IMR-90 (cell line): ENCODE results near the gene PTPRG. TPM values are rescaled to one million over a fixed set of nuclear protein-coding genes. Genes with fewer than 3 reads are reported as not detected.

Source experiments
- ATAC-seq: fragments of 200-7000 bp; cut with Tn5 transposase; 2 replicates; pipeline ENCODE4 v1.9.1; 2020; ENCODE audit warnings: low read depth, mild to moderate bottlenecking, moderate library complexity
- BruUV-seq: library from RNA; stranded (reverse); fragments of 400-500 nt; replicated peaks from 2 replicates; lab custom pipeline; 2021; lab: Mats Ljungman, UMichigan
- CTCF ChIA-PET: fragments of 300-600 bp; formaldehyde crosslinking; extraction: SDS; loops from one replicate; lab custom pipeline; 2021; ENCODE audit warnings: antibody characterized with exemption; lab: Yijun Ruan, JAX
- POLR2A ChIA-PET: fragments of 300-600 bp; sonication (Branson Sonifier 250); formaldehyde crosslinking; loops from one replicate; lab custom pipeline; 2022; ENCODE audit warnings: antibody characterized with exemption; ENCODE audit not compliant: unreplicated experiment; lab: Charles Lee
- DNase-seq: peaks from one replicate; pipeline ENCODE4 v3.0.0; 2013
- H2AFZ ChIP-seq: replicated peaks from 2 replicates; pipeline ENCODE3; 2013; ENCODE audit warnings: low read length, mild to moderate bottlenecking; ENCODE audit not compliant: poor library complexity
- H2AK5ac ChIP-seq: 2 replicates; pipeline ENCODE4 v1.6.1; 2013; ENCODE audit warnings: low read depth, low read length, inconsistent platforms
- H2AK9ac ChIP-seq: replicated peaks from 2 replicates; pipeline ENCODE3; 2013; ENCODE audit warnings: mild to moderate bottlenecking, low read depth, low read length, moderate library complexity; ENCODE audit not compliant: poor library complexity
- H2BK120ac ChIP-seq: 2 replicates; pipeline ENCODE4 v1.6.1; 2013; ENCODE audit warnings: low read depth, low read length, inconsistent platforms
- H2BK15ac ChIP-seq: 3 replicates; pipeline ENCODE4 v1.6.1; 2013; ENCODE audit warnings: low read depth, low read length, inconsistent platforms
- H2BK20ac ChIP-seq: 2 replicates; pipeline ENCODE4 v1.6.1; 2013; ENCODE audit warnings: low read depth, mild to moderate bottlenecking, inconsistent platforms, low read length, moderate library complexity
- H2BK5ac ChIP-seq: 2 replicates; pipeline ENCODE4 v1.6.1; 2013; ENCODE audit warnings: mild to moderate bottlenecking, low read depth, low read length, inconsistent platforms; ENCODE audit not compliant: poor library complexity, severe bottlenecking
- H3K14ac ChIP-seq: replicated peaks from 2 replicates; pipeline ENCODE4 v1.6.1; 2013; ENCODE audit warnings: low read depth, low read length, inconsistent platforms
- H3K18ac ChIP-seq: 2 replicates; pipeline ENCODE4 v1.6.1; 2013; ENCODE audit warnings: low read depth, low read length, control low read depth
- H3K23ac ChIP-seq: 2 replicates; pipeline ENCODE4 v1.6.1; 2013; ENCODE audit warnings: low read depth, low read length, inconsistent platforms
- H3K27ac ChIP-seq: 2 replicates; pipeline ENCODE4 v1.5.1; 2013; ENCODE audit warnings: mild to moderate bottlenecking, control low read depth, low read length; ENCODE audit not compliant: insufficient read depth
- H3K27me3 ChIP-seq: 2 replicates; pipeline ENCODE4 v1.6.1; 2013; ENCODE audit warnings: low read length; ENCODE audit not compliant: control insufficient read depth, insufficient read depth
- H3K36me3 ChIP-seq: 2 replicates; pipeline ENCODE4 v1.6.1; 2013; ENCODE audit warnings: low read length, mixed read lengths; ENCODE audit not compliant: control insufficient read depth, insufficient read depth
- H3K4ac ChIP-seq: 2 replicates; pipeline ENCODE4 v1.6.1; 2013; ENCODE audit warnings: low read depth, low read length, inconsistent platforms
- H3K4me1 ChIP-seq: 2 replicates; pipeline ENCODE4 v1.6.1; 2013; ENCODE audit warnings: low read length, mixed read lengths; ENCODE audit not compliant: control insufficient read depth, insufficient read depth
- H3K4me2 ChIP-seq: 2 replicates; pipeline ENCODE4 v1.6.1; 2013; ENCODE audit warnings: low read depth, mild to moderate bottlenecking, control low read depth, low read length, moderate library complexity
- H3K4me3 ChIP-seq: 2 replicates; pipeline ENCODE4 v1.5.1; 2013; ENCODE audit warnings: low read depth, mild to moderate bottlenecking, control low read depth, low read length, moderate library complexity; ENCODE audit not compliant: insufficient read depth
- H3K56ac ChIP-seq: 2 replicates; pipeline ENCODE4 v1.6.1; 2013; ENCODE audit warnings: low read length, inconsistent platforms; ENCODE audit not compliant: insufficient read depth; ENCODE audit errors: extremely low read depth
- H3K79me1 ChIP-seq, 2 experiments: 2 replicates each; pipeline ENCODE4 v1.6.1; 2013; ENCODE audit warnings: low read length in 2 of 2, inconsistent platforms in 1 of 2, low read depth in 1 of 2
- H3K9ac ChIP-seq: 2 replicates; pipeline ENCODE4 v1.6.1; 2013; ENCODE audit warnings: low read depth, low read length, control low read depth
- H3K9me1 ChIP-seq: 2 replicates; pipeline ENCODE4 v1.6.1; 2013; ENCODE audit warnings: low read length, inconsistent platforms; ENCODE audit not compliant: insufficient read depth
- H3K9me3 ChIP-seq: 2 replicates; pipeline ENCODE4 v1.6.1; 2013; ENCODE audit warnings: low read length; ENCODE audit not compliant: control insufficient read depth, insufficient read depth
- H4K20me1 ChIP-seq: 2 replicates; pipeline ENCODE4 v1.6.1; 2013; ENCODE audit warnings: low read length, inconsistent platforms; ENCODE audit not compliant: insufficient read depth
- H4K5ac ChIP-seq: 2 replicates; pipeline ENCODE4 v1.6.1; 2013; ENCODE audit warnings: mild to moderate bottlenecking, low read depth, low read length, control low read depth
- H4K8ac ChIP-seq, 2 experiments: 2 replicates each; pipeline ENCODE4 v1.6.1; 2013; ENCODE audit warnings: low read depth in 2 of 2, low read length in 2 of 2, control low read depth in 1 of 2, inconsistent platforms in 1 of 2
- H4K91ac ChIP-seq: 2 replicates; pipeline ENCODE4 v1.6.1; 2013; ENCODE audit warnings: low read depth, low read length, inconsistent platforms; ENCODE audit not compliant: insufficient read depth
- CEBPB ChIP-seq: IDR thresholded peaks from 2 replicates; pipeline ENCODE4 v1.6.1; 2012; ENCODE audit warnings: low read depth, low read length, improper control_type of control experiment
- SMC3 ChIP-seq: fragments of 150-350 bp; IDR thresholded peaks from 2 replicates; pipeline ENCODE4 v1.6.1; 2016; ENCODE audit warnings: low read depth, mild to moderate bottlenecking, antibody characterized with exemption, low read length, moderate library complexity
- WGBS, 2 experiments: methylation state at CpG; one replicate each; pipeline versions ENCODE4 v1.1.5 to v1.1.7; 2013; ENCODE audit warnings: missing lambda C conversion rate in 2 of 2; ENCODE audit not compliant: insufficient read length in 1 of 2; ENCODE audit errors: extremely low coverage in 2 of 2; 5-methylcytosine and 5-hydroxymethylcytosine counted together
- dilution Hi-C: fragments of 300-500 bp; cut with HindIII; formaldehyde crosslinking; loops from one replicate; pipeline ENCODE4 v1.14.3; 2018; ENCODE audit warnings: low sequenced_read_pairs; ENCODE audit not compliant: unreplicated experiment
- in situ Hi-C: fragments of 300-500 bp; cut with MboI; formaldehyde crosslinking; loops from 3 replicates; pipeline ENCODE4 v1.14.3; 2019; ENCODE audit warnings: low sequenced_read_pairs, inconsistent platforms, mixed read lengths
- intact Hi-C: fragments of 100-400 bp; cut with micrococcal nuclease; formaldehyde crosslinking; loops from 2 replicates; pipeline ENCODE4 v1.10.0; 2022
- polyA plus RNA-seq, 3 experiments: library from polyadenylated mRNA; depleted of rRNA; stranded (reverse); fragments of >200 nt; gene quantifications; 2 replicates each; pipeline ENCODE4 v1.2.3, GENCODE V29; 2012; ENCODE audit warnings: low replicate concordance in 1 of 3
- total RNA-seq: library from RNA; depleted of rRNA; stranded (reverse); fragments of >200 nt; gene quantifications from 2 replicates; pipeline ENCODE4 v1.2.3, GENCODE V29; 2012
- TF ChIP-seq, protein P1 (sequence below): conservative IDR thresholded peaks from 2 replicates; pipeline ENCODE4 v1.5.1; 2012; ENCODE audit warnings: mild to moderate bottlenecking, low read depth, low read length, improper control_type of control experiment

The PTPRG gene
- total and polyA plus RNA-seq, 2 of the 4 experiments (the other 2 are of a cell fraction), result 7.7 to 31.0 TPM

DNA sequence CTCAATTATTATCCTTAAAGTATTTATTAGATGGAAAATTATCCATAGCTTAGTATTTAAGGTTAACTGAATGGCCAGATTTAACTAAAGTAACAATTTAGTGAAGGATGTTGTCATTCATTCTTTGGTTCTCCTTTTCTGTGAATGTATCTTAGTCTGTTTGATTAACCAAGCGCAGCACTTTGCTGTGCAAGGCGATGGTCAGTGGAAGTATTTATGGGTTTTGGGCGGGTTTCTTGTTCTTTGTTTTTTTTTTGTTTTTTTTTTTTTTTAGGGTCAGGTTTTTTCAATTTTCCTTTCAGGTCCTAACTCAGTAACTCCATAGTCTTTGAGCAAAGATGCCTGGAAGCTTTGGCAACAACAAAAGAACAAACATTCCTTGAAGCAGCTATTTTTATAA, 328.8 kb downstream of the PTPRG start:
- dilution Hi-C loops (no loop called here), intact Hi-C loops (no loop called here), in situ Hi-C loops (no loop called here)
- Histone ChIP-seq H3K4me3 (no peak overlapping the region), H3K23ac (no peak overlapping the region), H3K9ac (no peak overlapping the region), H3K27ac (no peak overlapping the region), H3K36me3 (no peaks in the 10 kb centered on the region), H3K14ac (no peak overlapping the region), H2AK9ac (no peak overlapping the region), H3K18ac (no peak overlapping the region), H3K56ac (no peak overlapping the region), H2BK120ac (no peak overlapping the region), H2BK15ac (no peak overlapping the region), H3K4me2 (no peak overlapping the region), H4K8ac (no peak overlapping the region), H4K5ac (no peak overlapping the region), H2AFZ (no peak overlapping the region), H3K79me1 (peaks cover 18 to 26% of the 10 kb centered on the region in 2 experiments), H3K4me1 (peaks cover 2% of the 10 kb centered on the region; the same call in 1 of the 2 replicates), H4K91ac (no peak overlapping the region), H2BK20ac (no peak overlapping the region), H2BK5ac (no peak overlapping the region), H3K9me1 (peaks cover 3% of the 10 kb centered on the region; the same call in 1 of the 2 replicates), H2AK5ac (no peak overlapping the region), H3K4ac (no peak overlapping the region), H3K27me3 (no peaks in the 10 kb centered on the region), H3K9me3 (no peaks in the 10 kb centered on the region), H4K20me1 (peaks cover 11% of the 10 kb centered on the region; the same call in 1 of the 2 replicates)
- no TSS peak for BruUV-seq
- POLR2A ChIA-PET, result interaction anchor here (0.6 kb wide), 1 partner anchor 13 kb away, joined by 5 read pairs; no protein-coding TSS in a partner anchor
- ATAC-seq (no peak), DNase-seq (no peak)
- no CpG with 5 or more reads among the region's 3 CpGs for WGBS, 2 experiments
- TF ChIP-seq CEBPB, result no peak
- TF ChIP-seq, protein P1, sequence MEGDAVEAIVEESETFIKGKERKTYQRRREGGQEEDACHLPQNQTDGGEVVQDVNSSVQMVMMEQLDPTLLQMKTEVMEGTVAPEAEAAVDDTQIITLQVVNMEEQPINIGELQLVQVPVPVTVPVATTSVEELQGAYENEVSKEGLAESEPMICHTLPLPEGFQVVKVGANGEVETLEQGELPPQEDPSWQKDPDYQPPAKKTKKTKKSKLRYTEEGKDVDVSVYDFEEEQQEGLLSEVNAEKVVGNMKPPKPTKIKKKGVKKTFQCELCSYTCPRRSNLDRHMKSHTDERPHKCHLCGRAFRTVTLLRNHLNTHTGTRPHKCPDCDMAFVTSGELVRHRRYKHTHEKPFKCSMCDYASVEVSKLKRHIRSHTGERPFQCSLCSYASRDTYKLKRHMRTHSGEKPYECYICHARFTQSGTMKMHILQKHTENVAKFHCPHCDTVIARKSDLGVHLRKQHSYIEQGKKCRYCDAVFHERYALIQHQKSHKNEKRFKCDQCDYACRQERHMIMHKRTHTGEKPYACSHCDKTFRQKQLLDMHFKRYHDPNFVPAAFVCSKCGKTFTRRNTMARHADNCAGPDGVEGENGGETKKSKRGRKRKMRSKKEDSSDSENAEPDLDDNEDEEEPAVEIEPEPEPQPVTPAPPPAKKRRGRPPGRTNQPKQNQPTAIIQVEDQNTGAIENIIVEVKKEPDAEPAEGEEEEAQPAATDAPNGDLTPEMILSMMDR, result no peak
- no peak for TF ChIP-seq SMC3
- CTCF ChIA-PET, result interaction anchor here (0.6 kb wide), 1 partner anchor 29 kb away, joined by 4 read pairs; no protein-coding TSS in a partner anchor
